ENCODE data around the gene GJB6. TPM values are rescaled to one million over a fixed set of nuclear protein-coding genes. Genes with fewer than 3 reads are reported as not detected.

Gene GJB6
- total and polyA plus RNA-seq, 2 of the 4 experiments (the other 2 are of a cell fraction) = not detected

DNA sequence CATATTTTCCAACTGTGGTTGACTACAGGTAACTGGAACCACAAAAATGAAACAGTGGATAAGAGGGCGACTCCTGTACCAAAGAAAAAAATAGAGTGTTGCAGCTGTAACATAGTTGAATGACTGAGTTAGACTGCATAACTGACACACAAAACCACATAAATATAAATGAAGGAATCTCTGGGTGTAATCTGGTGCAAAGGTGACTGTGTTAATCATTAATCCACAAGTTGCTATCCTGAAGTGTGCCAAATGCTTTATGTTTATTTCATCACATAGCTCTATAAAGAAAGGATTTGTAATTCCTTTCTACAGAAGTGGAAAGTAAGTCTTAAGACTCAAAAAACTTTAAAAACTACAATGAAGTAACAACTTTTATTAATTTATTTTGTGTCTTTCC is 33.3 kb downstream of the GJB6 start:
- dilution Hi-C loops (cut with HindIII; ENCODE audit: low sequenced_read_pairs, unreplicated experiment) = loop anchor here (10.0 to 25.0 kb wide), 2 partner anchors 289 to 646 kb away; no protein-coding TSS in a partner anchor
- H3K27me3 ChIP-seq (ENCODE audit: control insufficient read depth, insufficient read depth, low read length) = peaks cover 56% of the 10 kb centered on the region
- ATAC-seq (ENCODE audit: low read depth) = no peak

More for the DNA sequence above, 33.3 kb downstream of the GJB6 start:
- H2BK120ac ChIP-seq (ENCODE audit: low read depth, low read length) = no peak overlapping the region
- H3K9me1 ChIP-seq (ENCODE audit: insufficient read depth, low read length) = no peaks in the 10 kb centered on the region
- no peak overlapping the region for H4K91ac ChIP-seq (ENCODE audit: insufficient read depth, low read depth, low read length)
- no peak overlapping the region for H2BK5ac ChIP-seq (ENCODE audit: low read depth, low read length, poor library complexity, severe bottlenecking)
- H3K23ac ChIP-seq (ENCODE audit: low read depth, low read length) = no peak overlapping the region
- H2BK15ac ChIP-seq (ENCODE audit: low read depth, low read length) = no peak overlapping the region
- CTCF ChIA-PET = interaction anchor here (1.2 kb wide), 1 partner anchor 290 kb away, joined by 3 read pairs; no protein-coding TSS in a partner anchor
- no peak for DNase-seq
- no peaks in the 10 kb centered on the region for H4K20me1 ChIP-seq (ENCODE audit: insufficient read depth, low read length)
- intact Hi-C loops (cut with micrococcal nuclease) (loop anchor here (5.0 to 10.0 kb wide), 2 partner anchors 626 to 724 kb away; no protein-coding TSS in a partner anchor), in situ Hi-C loops (cut with MboI; ENCODE audit: low sequenced_read_pairs) (loop anchor here (25.0 kb wide), 3 partner anchors 514 to 1289 kb away; partner anchors contain the start of gene IL17D)
- POLR2A ChIA-PET (ENCODE audit: unreplicated experiment) = no interaction called here
- no peak overlapping the region for H3K27ac ChIP-seq (ENCODE audit: insufficient read depth, low read length)
- H4K8ac ChIP-seq (ENCODE audit: low read depth in 2 of 2, low read length in 2 of 2) = no peak overlapping the region
- no peak overlapping the region for H3K56ac ChIP-seq (ENCODE audit: extremely low read depth, insufficient read depth, low read length)
- no peak overlapping the region for H2AK9ac ChIP-seq (replicated peaks; ENCODE audit: low read depth, low read length, poor library complexity)
- peaks cover 7% of the 10 kb centered on the region for H3K9me3 ChIP-seq (ENCODE audit: control insufficient read depth, insufficient read depth, low read length)
- H3K4me2 ChIP-seq (ENCODE audit: low read depth, low read length) = no peak overlapping the region
- no peaks in the 10 kb centered on the region for H3K36me3 ChIP-seq (ENCODE audit: control insufficient read depth, insufficient read depth, low read length)
- no TSS peak for BruUV-seq (replicated peaks)
- H2AK5ac ChIP-seq (ENCODE audit: low read depth, low read length) = no peak overlapping the region
- WGBS, 2 experiments (ENCODE audit: extremely low coverage in 2 of 2, insufficient read length in 1 of 2) = no CpG with 5 or more reads among the region's 1 CpG
- H3K4me3 ChIP-seq (ENCODE audit: insufficient read depth, low read depth, low read length) = no peak overlapping the region
- TF ChIP-seq NFE2L2 (IDR thresholded peaks at IDR 0.05; ENCODE audit: low read depth, low read length) = no peak
- no peak for TF ChIP-seq SMC3 (IDR thresholded peaks at IDR 0.05; ENCODE audit: low read depth, low read length)
- TF ChIP-seq FOS (IDR thresholded peaks at IDR 0.05; ENCODE audit: low read depth, low read length) = no peak
- H2AFZ ChIP-seq (replicated peaks; ENCODE audit: low read length, poor library complexity) = no peak overlapping the region
- H3K18ac ChIP-seq (ENCODE audit: low read depth, low read length) = no peak overlapping the region
- H3K4me1 ChIP-seq (ENCODE audit: control insufficient read depth, insufficient read depth, low read length) = no peaks in the 10 kb centered on the region
- H2BK20ac ChIP-seq (ENCODE audit: low read depth, low read length) = no peak overlapping the region
- no peak overlapping the region for H3K4ac ChIP-seq (ENCODE audit: low read depth, low read length)
- H4K5ac ChIP-seq (ENCODE audit: low read depth, low read length) = no peak overlapping the region
- H3K79me1 ChIP-seq (ENCODE audit: low read depth in 1 of 2, low read length in 2 of 2) = no peaks in the 10 kb centered on the region
- H3K14ac ChIP-seq (replicated peaks; ENCODE audit: low read depth, low read length) = no peak overlapping the region
- no peak overlapping the region for H3K9ac ChIP-seq (ENCODE audit: low read depth, low read length)

Data from IMR-90 (cell line).